Tibial artery (tissue), 4 donors: Measurements from ENCODE around the gene FCRL1.

ENCODE experiments used
- DNase-seq, 2 donors: peaks; one replicate each; pipeline ENCODE4 v3.0.0-alpha.2; 2019
- H3K27ac ChIP-seq, 2 donors: fragments of 200-600 bp; sonication (generic) in 1 of 2; 1 replicate in 1 of 2; 2 replicates in 1 of 2; pipeline ENCODE4 v1.5.1; 2018 to 2019; ENCODE audit warnings: mild to moderate bottlenecking in 1 of 2
- H3K27me3 ChIP-seq, 2 donors: fragments of 200-600 bp; sonication (generic) in 1 of 2; one replicate each; pipeline versions ENCODE4 v1.5.1 to v1.6.0; 2016 to 2019
- H3K36me3 ChIP-seq, 3 donors: fragments of 200-600 bp; sonication (generic) in 2 of 3; one replicate each; pipeline ENCODE4 v1.5.1; 2016 to 2019; ENCODE audit warnings: mild to moderate bottlenecking in 2 of 3
- H3K4me1 ChIP-seq, 4 donors: fragments of 200-600 bp; sonication (generic) in 2 of 4; 1 replicate in 3 of 4; 2 replicates in 1 of 4; pipeline ENCODE4 v1.5.1; 2016 to 2019
- H3K4me3 ChIP-seq, 2 donors: fragments of 200-600 bp; sonication (generic) in 1 of 2; 1 replicate in 1 of 2; 2 replicates in 1 of 2; pipeline ENCODE4 v1.5.1; 2018 to 2019; ENCODE audit warnings: mild to moderate bottlenecking in 2 of 2
- H3K9me3 ChIP-seq, 3 donors: fragments of 200-600 bp; sonication (generic) in 1 of 3; one replicate each; pipeline ENCODE4 v1.5.1; 2016 to 2019
- CTCF ChIP-seq, 2 experiments: fragments of 200-600 bp in 1 of 2; fragments of 450-650 bp in 1 of 2; IDR thresholded peaks; one replicate each; pipeline ENCODE4 v1.5.1; 2017 to 2019; ENCODE audit warnings: antibody characterized with exemption in 2 of 2, mild to moderate bottlenecking in 1 of 2, moderate library complexity in 1 of 2
- intact Hi-C: fragments of 100-400 bp; cut with DNase I; formaldehyde crosslinking; loops from one replicate; pipeline ENCODE4 v1.15.0; 2023; ENCODE audit warnings: low total_unique reads

The FCRL1 gene

DNA sequence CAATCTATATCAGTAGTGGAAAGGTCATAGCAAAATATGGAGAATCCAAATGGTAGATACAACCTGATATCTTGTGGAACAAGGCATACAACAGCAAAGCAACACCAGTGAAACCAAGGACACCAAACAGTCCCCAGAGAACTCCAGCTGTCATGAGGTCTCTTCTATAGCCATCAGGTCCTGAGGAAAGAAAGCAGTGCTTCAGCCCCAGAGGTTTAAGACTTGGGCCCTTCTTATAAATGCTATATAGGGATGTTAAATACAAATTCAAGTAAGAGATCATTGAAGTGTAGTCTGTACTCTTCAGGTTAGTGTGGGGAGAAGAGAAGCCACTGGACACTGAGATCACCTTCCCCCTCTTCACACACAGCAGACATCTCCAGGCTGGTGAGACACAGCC lies 53.1 kb downstream of the FCRL1 start:
- Histone ChIP-seq H3K36me3 (no peaks in the 10 kb centered on the region), H3K27ac (no peak overlapping the region), H3K4me3 (no peak overlapping the region), H3K4me1 (no peaks in the 10 kb centered on the region), H3K9me3 (no peaks in the 10 kb centered on the region), H3K27me3 (no peaks in the 10 kb centered on the region)
- no peak for DNase-seq
- no peak for TF ChIP-seq CTCF (IDR thresholded peaks at IDR 0.05)
- intact Hi-C loops = no loop called here

DNA sequence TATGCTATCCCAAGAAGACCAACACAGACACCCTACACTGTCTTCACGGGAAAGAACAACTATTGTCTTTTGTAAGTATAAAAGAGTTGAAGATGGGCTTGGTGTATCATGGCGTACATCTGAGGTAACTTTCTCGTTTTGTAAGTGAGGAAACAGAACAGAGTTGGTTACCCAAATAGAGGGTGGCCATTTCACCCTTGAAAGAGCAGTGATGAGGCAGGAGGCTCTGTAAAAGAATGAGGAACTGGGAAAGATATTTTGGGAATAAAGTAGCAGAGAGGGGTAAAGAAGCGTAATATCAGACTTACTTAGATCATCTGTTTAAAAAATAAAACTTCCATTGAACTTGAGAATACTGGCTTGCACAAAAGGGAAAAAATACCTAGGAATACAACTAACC lies 61.9 kb downstream of the FCRL1 start:
- no peaks in the 10 kb centered on the region for H3K36me3 ChIP-seq
- H3K4me1 ChIP-seq = no peaks in the 10 kb centered on the region
- intact Hi-C loops = no loop called here
- DNase-seq = no peak
- no peak for TF ChIP-seq CTCF (IDR thresholded peaks at IDR 0.05)
- H3K9me3 ChIP-seq = peaks cover 0 to 7% (median 0%) of the 10 kb centered on the region in 3 donors
- H3K4me3 ChIP-seq = no peak overlapping the region
- no peak overlapping the region for H3K27ac ChIP-seq
- no peaks in the 10 kb centered on the region for H3K27me3 ChIP-seq

DNA sequence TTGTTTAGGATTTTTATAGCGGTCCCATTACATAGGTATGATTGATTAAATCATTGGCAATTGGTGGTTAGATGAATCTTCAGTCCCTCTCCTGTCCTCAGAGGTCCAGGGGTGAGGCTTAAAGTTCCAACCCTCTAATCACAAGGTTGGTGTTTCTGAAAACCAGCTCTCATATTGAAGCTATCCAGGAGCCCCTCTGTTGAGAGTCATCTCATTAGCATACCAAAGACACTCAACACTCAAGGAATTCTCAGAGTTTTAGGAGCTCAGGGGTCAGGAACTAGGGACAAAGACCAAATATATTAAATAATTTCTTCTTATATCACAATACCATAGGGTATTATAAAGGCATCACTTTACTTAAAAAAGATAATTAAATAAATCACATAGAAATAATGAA lies 66.3 kb downstream of the FCRL1 start:
- intact Hi-C loops = no loop called here
- no peaks in the 10 kb centered on the region for H3K9me3 ChIP-seq
- no peaks in the 10 kb centered on the region for H3K36me3 ChIP-seq
- no peak overlapping the region for H3K27ac ChIP-seq
- DNase-seq = no peak
- TF ChIP-seq CTCF (IDR thresholded peaks at IDR 0.05) = no peak
- H3K4me3 ChIP-seq = no peak overlapping the region
- no peaks in the 10 kb centered on the region for H3K4me1 ChIP-seq
- H3K27me3 ChIP-seq = no peaks in the 10 kb centered on the region

GRCh38 chr1:157751283-157751682 lies 68.6 kb downstream of the FCRL1 start:
- Histone ChIP-seq H3K9me3 (no peaks in the 10 kb centered on the region), H3K27me3 (no peaks in the 10 kb centered on the region), H3K4me1 (no peaks in the 10 kb centered on the region), H3K36me3 (no peaks in the 10 kb centered on the region), H3K4me3 (no peak overlapping the region), H3K27ac (no peak overlapping the region)
- DNase-seq = no peak
- intact Hi-C loops = no loop called here
- TF ChIP-seq CTCF (IDR thresholded peaks at IDR 0.05) = no peak

GRCh38 chr1:157748262-157748817 lies 71.6 kb downstream of the FCRL1 start:
- Histone ChIP-seq H3K4me1 (no peaks in the 10 kb centered on the region), H3K36me3 (no peaks in the 10 kb centered on the region), H3K9me3 (no peaks in the 10 kb centered on the region), H3K4me3 (no peak overlapping the region), H3K27me3 (no peaks in the 10 kb centered on the region), H3K27ac (no peak overlapping the region)
- TF ChIP-seq CTCF (IDR thresholded peaks at IDR 0.05) = no peak
- intact Hi-C loops = no loop called here
- no peak for DNase-seq
